ENCODE data around the gene NOVA1. TPM values are rescaled to one million over a fixed set of nuclear protein-coding genes. Genes with fewer than 3 reads are reported as not detected.
"Not testable (repeated sequence)": the region's sequence is repeated elsewhere in the genome, so short reads cannot be mapped to it uniquely, and the experiment has no call there.

Gene NOVA1
- total and polyA plus RNA-seq, 4 donors = 0.24 to 0.79 (median 0.58) TPM

GRCh38 chr14:26636561-26636960 is 38.7 kb upstream of the NOVA1 start:
- H3K36me3 ChIP-seq (ENCODE audit: control insufficient read depth in 4 of 4, insufficient read depth in 3 of 4, low read depth in 1 of 4, low read length in 3 of 4) = no peaks in the 10 kb centered on the region
- no peaks in the 10 kb centered on the region for H3K4me1 ChIP-seq (ENCODE audit: control insufficient read depth in 4 of 4, insufficient read depth in 4 of 4, low read length in 3 of 4)
- no peak overlapping the region for H3K27ac ChIP-seq (ENCODE audit: low read depth in 1 of 2, low read length in 2 of 2)
- TF ChIP-seq JUND (IDR thresholded peaks at IDR 0.05) = no peak
- no peak for TF ChIP-seq NR2F2 (IDR thresholded peaks at IDR 0.05)
- TF ChIP-seq RAD21 (IDR thresholded peaks at IDR 0.05) = no peak
- no peak for TF ChIP-seq GABPA (IDR thresholded peaks at IDR 0.05 in 1 of 2, conservative IDR thresholded peaks at IDR 0.05 in 1 of 2)
- TF ChIP-seq SP1 (IDR thresholded peaks at IDR 0.05) = no peak
- TF ChIP-seq CTCF (IDR thresholded peaks at IDR 0.05; ENCODE audit: low read depth, low read length, missing input control) = no peak
- no peak for TF ChIP-seq YY1 (IDR thresholded peaks at IDR 0.05)
- no peak for TF ChIP-seq HNF4G (IDR thresholded peaks at IDR 0.05)
- no peak overlapping the region for H3K4me3 ChIP-seq (ENCODE audit: low read depth in 1 of 3, low read length in 3 of 3)
- H3K27me3 ChIP-seq (ENCODE audit: control insufficient read depth in 4 of 4, insufficient read depth in 4 of 4, low read length in 3 of 4) = no peaks in the 10 kb centered on the region
- H3K9ac ChIP-seq (ENCODE audit: low read depth in 1 of 2, low read length in 2 of 2) = no peak overlapping the region
- H3K9me3 ChIP-seq (ENCODE audit: control insufficient read depth in 4 of 4, low read length in 3 of 4) = no peaks in the 10 kb centered on the region
- 58% methylated on average over 5 of the region's 5 CpGs for WGBS
- no peak for DNase-seq (ENCODE audit: low spot score)

- not testable (repeated sequence) for H3K27me3 ChIP-seq (ENCODE audit: control insufficient read depth in 4 of 4, insufficient read depth in 4 of 4, low read length in 3 of 4); H3K9ac ChIP-seq (ENCODE audit: low read depth in 1 of 2, low read length in 2 of 2); H3K4me1 ChIP-seq (ENCODE audit: control insufficient read depth in 4 of 4, insufficient read depth in 4 of 4, low read length in 3 of 4); H3K4me3 ChIP-seq (ENCODE audit: low read depth in 1 of 3, low read length in 3 of 3); H3K9me3 ChIP-seq (ENCODE audit: control insufficient read depth in 4 of 4, low read length in 3 of 4); H3K36me3 ChIP-seq (ENCODE audit: control insufficient read depth in 4 of 4, insufficient read depth in 3 of 4, low read depth in 1 of 4, low read length in 3 of 4); DNase-seq (ENCODE audit: low spot score); H3K27ac ChIP-seq (ENCODE audit: low read depth in 1 of 2, low read length in 2 of 2)
- WGBS = 87% methylated on average over 25 of the region's 25 CpGs
Observed at GRCh38 chr14:26634946-26635345, 37.1 kb upstream of the NOVA1 start.

GRCh38 chr14:26626256-26626655 is 28.4 kb upstream of the NOVA1 start:
- H3K27ac ChIP-seq (ENCODE audit: low read depth in 1 of 2, low read length in 2 of 2) = no peak overlapping the region

More at GRCh38 chr14:26626256-26626655, 28.4 kb upstream of the NOVA1 start:
- Histone ChIP-seq H3K9ac (ENCODE audit: low read depth in 1 of 2, low read length in 2 of 2) (no peak overlapping the region), H3K4me3 (ENCODE audit: low read depth in 1 of 3, low read length in 3 of 3) (no peak overlapping the region), H3K9me3 (ENCODE audit: control insufficient read depth in 4 of 4, low read length in 3 of 4) (no peaks in the 10 kb centered on the region), H3K4me1 (ENCODE audit: control insufficient read depth in 4 of 4, insufficient read depth in 4 of 4, low read length in 3 of 4) (no peaks in the 10 kb centered on the region), H3K27me3 (ENCODE audit: control insufficient read depth in 4 of 4, insufficient read depth in 4 of 4, low read length in 3 of 4) (no peaks in the 10 kb centered on the region), H3K36me3 (ENCODE audit: control insufficient read depth in 4 of 4, insufficient read depth in 3 of 4, low read depth in 1 of 4, low read length in 3 of 4) (no peaks in the 10 kb centered on the region)
- DNase-seq (ENCODE audit: low spot score) = no peak
- TF ChIP-seq FOXA1 (IDR thresholded peaks at IDR 0.05) = no peak
- TF ChIP-seq YY1 (IDR thresholded peaks at IDR 0.05) = no peak
- no peak for TF ChIP-seq HNF4G (IDR thresholded peaks at IDR 0.05)
- TF ChIP-seq RXRA (IDR thresholded peaks at IDR 0.05) = no peak
- TF ChIP-seq NR2F2 (IDR thresholded peaks at IDR 0.05) = no peak
- TF ChIP-seq ATF3 (IDR thresholded peaks at IDR 0.05) = no peak
- TF ChIP-seq REST (IDR thresholded peaks at IDR 0.05) = no peak
- no peak for TF ChIP-seq RAD21 (IDR thresholded peaks at IDR 0.05)
- TF ChIP-seq HNF4A (conservative IDR thresholded peaks at IDR 0.05) = no peak
- no peak for TF ChIP-seq FOXA2 (IDR thresholded peaks at IDR 0.05)
- TF ChIP-seq SP1 (IDR thresholded peaks at IDR 0.05) = no peak
- TF ChIP-seq MAX (IDR thresholded peaks at IDR 0.05) = no peak
- no peak for TF ChIP-seq JUND (IDR thresholded peaks at IDR 0.05)
- no peak for TF ChIP-seq EGR1 (IDR thresholded peaks at IDR 0.05; ENCODE audit: low read depth in 2 of 2)
- no peak for TF ChIP-seq CTCF (IDR thresholded peaks at IDR 0.05; ENCODE audit: low read depth, low read length, missing input control)
- no peak for TF ChIP-seq ZBTB33 (IDR thresholded peaks at IDR 0.05)
- no peak for TF ChIP-seq GABPA (IDR thresholded peaks at IDR 0.05 in 1 of 2, conservative IDR thresholded peaks at IDR 0.05 in 1 of 2)
- TF ChIP-seq TAF1 (conservative IDR thresholded peaks at IDR 0.05) = no peak

All from liver (tissue), 9 donors.